Trophoblast cell (in vitro differentiated cells and primary cell): ENCODE results near the gene RASEF. TPM values are rescaled to one million over a fixed set of nuclear protein-coding genes. Genes with fewer than 3 reads are reported as not detected.

ENCODE experiments used
- DNase-seq, 2 donors: peaks; one replicate each; pipeline ENCODE4 v3.0.0-alpha.2; 2016
- H2AFZ ChIP-seq: 2 replicates; pipeline ENCODE4 v1.6.1; 2013; ENCODE audit warnings: low read length, moderate library complexity, mild to moderate bottlenecking; ENCODE audit not compliant: insufficient read depth, poor library complexity
- H2AK5ac ChIP-seq: 2 replicates; pipeline ENCODE4 v1.6.1; 2013; ENCODE audit warnings: mild to moderate bottlenecking, low read length
- H2BK120ac ChIP-seq: 2 replicates; pipeline ENCODE4 v1.6.1; 2013; ENCODE audit warnings: low read length, mild to moderate bottlenecking, moderate library complexity; ENCODE audit not compliant: insufficient read depth, poor library complexity
- H2BK12ac ChIP-seq: 2 replicates; pipeline ENCODE4 v1.6.1; 2013; ENCODE audit warnings: mild to moderate bottlenecking, low read length, moderate library complexity
- H2BK5ac ChIP-seq: 2 replicates; pipeline ENCODE4 v1.6.1; 2013; ENCODE audit warnings: low read length, low read depth, moderate library complexity, mild to moderate bottlenecking; ENCODE audit not compliant: poor library complexity
- H3K14ac ChIP-seq: 2 replicates; pipeline ENCODE4 v1.6.1; 2013; ENCODE audit warnings: mild to moderate bottlenecking, low read length
- H3K18ac ChIP-seq: 2 replicates; pipeline ENCODE4 v1.6.1; 2013; ENCODE audit warnings: mild to moderate bottlenecking, low read length
- H3K23ac ChIP-seq: 2 replicates; pipeline ENCODE4 v1.6.1; 2013; ENCODE audit warnings: low read length
- H3K27ac ChIP-seq: 2 replicates; pipeline ENCODE4 v1.5.1; 2013; ENCODE audit warnings: low read depth, mild to moderate bottlenecking, inconsistent platforms, low read length, moderate library complexity
- H3K27me3 ChIP-seq: 2 replicates; pipeline ENCODE4 v1.6.1; 2013; ENCODE audit warnings: inconsistent platforms, mild to moderate bottlenecking, low read length, moderate library complexity; ENCODE audit not compliant: insufficient read depth
- H3K36me3 ChIP-seq, 2 experiments: 1 replicate in 1 of 2; 2 replicates in 1 of 2; pipeline ENCODE4 v1.6.1; 2013; ENCODE audit warnings: low read length in 2 of 2, mild to moderate bottlenecking in 2 of 2, moderate library complexity in 1 of 2; ENCODE audit not compliant: insufficient read depth in 2 of 2, control insufficient read depth in 1 of 2
- H3K4ac ChIP-seq: 2 replicates; pipeline ENCODE4 v1.6.1; 2013; ENCODE audit warnings: low read depth, mild to moderate bottlenecking, low read length, moderate library complexity
- H3K4me1 ChIP-seq, 2 experiments: 1 replicate in 1 of 2; 2 replicates in 1 of 2; pipeline ENCODE4 v1.6.1; 2013; ENCODE audit warnings: low read length in 2 of 2, mild to moderate bottlenecking in 2 of 2, moderate library complexity in 1 of 2; ENCODE audit not compliant: insufficient read depth in 2 of 2, control insufficient read depth in 1 of 2
- H3K4me2 ChIP-seq: 2 replicates; pipeline ENCODE4 v1.6.1; 2013; ENCODE audit warnings: inconsistent platforms, mild to moderate bottlenecking, low read length, moderate library complexity
- H3K4me3 ChIP-seq: 2 replicates; pipeline ENCODE4 v1.5.1; 2013; ENCODE audit warnings: mild to moderate bottlenecking, low read depth, low read length, inconsistent platforms
- H3K79me1 ChIP-seq: one replicate; pipeline ENCODE4 v1.6.1; 2013; ENCODE audit warnings: low read length
- H3K79me2 ChIP-seq: 2 replicates; pipeline ENCODE4 v1.6.1; 2013; ENCODE audit warnings: low read length, mild to moderate bottlenecking; ENCODE audit not compliant: control insufficient read depth, insufficient read depth, poor library complexity
- H3K9ac ChIP-seq: 2 replicates; pipeline ENCODE4 v1.6.1; 2013; ENCODE audit warnings: mild to moderate bottlenecking, low read length
- H3K9me3 ChIP-seq: 2 replicates; pipeline ENCODE4 v1.6.1; 2013; ENCODE audit warnings: low read depth, mild to moderate bottlenecking, control low read depth, inconsistent platforms, low read length; ENCODE audit not compliant: insufficient read depth
- H4K12ac ChIP-seq: 2 replicates; pipeline ENCODE4 v1.6.1; 2013; ENCODE audit warnings: low read depth, mild to moderate bottlenecking, low read length, moderate library complexity
- H4K8ac ChIP-seq: 2 replicates; pipeline ENCODE4 v1.6.1; 2013; ENCODE audit warnings: low read depth, mild to moderate bottlenecking, low read length, moderate library complexity
- H4K91ac ChIP-seq: one replicate; pipeline ENCODE4 v1.6.1; 2013; ENCODE audit warnings: low read depth, mild to moderate bottlenecking, low read length, moderate library complexity
- WGBS: extraction: QIAGEN DNeasy Blood & Tissue Kit; methylation state at CpG from one replicate; pipeline ENCODE4 v1.1.7; 2013; ENCODE audit warnings: missing lambda C conversion rate; ENCODE audit not compliant: insufficient read length, insufficient coverage; ENCODE audit errors: extremely low coverage; 5-methylcytosine and 5-hydroxymethylcytosine counted together
- polyA plus RNA-seq: library from polyadenylated mRNA; stranded (reverse); fragments of 200-250 nt; gene quantifications from 2 replicates; pipeline ENCODE4 v1.2.3, GENCODE V29; 2013

The RASEF gene
- 2.6 and 2.9 TPM in 2 replicates for polyA plus RNA-seq

DNA sequence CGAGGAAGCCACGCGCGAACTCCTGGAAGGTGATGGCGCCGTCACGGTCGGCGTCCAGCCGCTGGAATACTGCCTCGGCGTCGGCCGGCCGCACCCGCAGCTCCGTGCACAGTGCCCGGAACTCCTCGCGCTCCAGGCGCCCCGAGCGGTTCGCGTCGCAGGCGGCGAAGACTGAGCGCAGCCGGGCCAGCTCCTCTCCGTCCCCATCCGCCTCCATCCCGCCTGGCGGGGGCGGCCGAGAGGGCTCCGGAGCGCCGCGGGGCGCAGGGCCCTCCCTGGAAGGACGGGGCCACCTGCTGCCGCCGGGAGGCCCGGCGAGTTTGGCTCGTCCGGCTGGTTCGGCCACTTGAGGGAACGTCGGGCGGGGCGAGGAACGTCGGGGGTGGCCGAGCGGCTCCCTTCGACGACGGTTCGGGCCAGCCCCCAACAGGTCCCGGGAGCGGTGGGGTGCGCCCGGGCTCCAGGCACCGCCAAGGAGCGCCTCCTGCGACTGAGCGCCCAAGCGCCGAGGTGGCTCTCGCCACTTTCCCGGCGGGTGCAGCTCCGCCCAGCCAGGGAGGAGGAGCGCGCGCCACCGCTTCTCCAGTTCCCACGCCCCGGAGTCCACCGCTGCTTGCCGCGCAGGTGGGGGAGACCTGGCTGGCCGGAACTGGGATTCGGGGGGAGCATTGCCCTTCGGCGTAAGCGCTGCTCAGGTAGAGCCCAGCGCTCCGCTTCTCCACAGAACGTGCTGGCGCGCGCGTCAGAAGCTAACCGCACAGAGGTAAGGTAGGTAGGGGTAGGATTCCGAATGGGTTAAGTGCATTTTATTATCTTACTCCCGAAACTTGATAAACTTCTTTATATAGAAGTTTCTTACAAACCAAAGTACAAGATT lies at the start of gene RASEF:
TSS of gene RASEF (minus strand) at position 492 of the 877 bp plus-strand sequence. CDS start at position 217, 275 bp downstream.
- peaks cover 4% of the 10 kb centered on the region in 2 experiments for H3K4me1 ChIP-seq
- peaks cover 2% of the 10 kb centered on the region for H3K79me2 ChIP-seq
- H3K9ac ChIP-seq, result peak within 1 kb of the TSS; percentile 7
- no CpG with 5 or more reads among the region's 99 CpGs for whole genome bisulfite sequencing
- H3K4ac ChIP-seq, result no peak within 1 kb of the TSS
- peak within 1 kb of the TSS; percentile 62 for H2BK12ac ChIP-seq
- H2BK5ac ChIP-seq, result no peak within 1 kb of the TSS
- H3K23ac ChIP-seq, result no peak within 1 kb of the TSS
- H3K14ac ChIP-seq, result peak within 1 kb of the TSS; percentile 65
- H4K8ac ChIP-seq, result peak within 1 kb of the TSS; percentile 54
- peak within 1 kb of the TSS; percentile 55 for H4K91ac ChIP-seq
- H3K79me1 ChIP-seq, result peaks cover 4% of the 10 kb centered on the region
- peak within 1 kb of the TSS; percentile 95 for H3K4me2 ChIP-seq
- no peaks in the 10 kb centered on the region for H3K36me3 ChIP-seq
- no peak within 1 kb of the TSS for H4K12ac ChIP-seq
- no peaks in the 10 kb centered on the region for H3K27me3 ChIP-seq
- peak within 1 kb of the TSS; percentile 95 for H2AFZ ChIP-seq
- no peaks in the 10 kb centered on the region for H3K9me3 ChIP-seq
- H3K18ac ChIP-seq, result peak within 1 kb of the TSS; percentile 58
- H3K4me3 ChIP-seq, result peak within 1 kb of the TSS; percentile 67
- peak within 1 kb of the TSS; percentile 43 for H3K27ac ChIP-seq
- peak; percentile 88 to 89 for DNase-seq
- H2BK120ac ChIP-seq, result peak within 1 kb of the TSS; percentile 49
- no peak within 1 kb of the TSS for H2AK5ac ChIP-seq

DNA sequence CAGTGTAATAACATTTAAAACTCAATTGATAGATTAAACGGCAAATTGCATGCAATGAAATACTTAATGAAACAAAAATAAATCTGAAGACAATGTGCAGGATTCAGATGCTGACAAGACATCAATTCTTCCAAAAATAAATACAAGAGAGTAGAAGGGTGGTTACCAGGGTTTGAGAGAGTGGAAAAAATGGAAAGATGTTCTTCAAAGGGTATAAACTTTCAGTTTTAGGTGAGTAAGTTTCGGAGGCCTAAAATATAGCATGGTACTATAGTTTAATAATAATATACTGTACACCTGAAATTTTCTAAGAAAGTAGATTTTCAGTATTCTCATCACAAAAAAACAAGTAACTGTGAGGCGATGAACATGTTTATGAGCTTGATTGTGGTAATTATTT lies 48.2 kb upstream of the RASEF start:
- WGBS, result no CpG with 5 or more reads among the region's 3 CpGs
- Histone ChIP-seq H3K14ac (no peak overlapping the region), H3K4ac (no peak overlapping the region), H2AFZ (no peak overlapping the region), H4K8ac (no peak overlapping the region), H3K27ac (no peak overlapping the region), H3K4me1 (no peaks in the 10 kb centered on the region), H3K4me3 (no peak overlapping the region), H3K9me3 (no peaks in the 10 kb centered on the region), H2BK5ac (no peak overlapping the region), H3K79me2 (no peaks in the 10 kb centered on the region), H3K27me3 (no peaks in the 10 kb centered on the region), H3K23ac (no peak overlapping the region), H3K9ac (no peak overlapping the region), H3K4me2 (no peak overlapping the region), H4K12ac (no peak overlapping the region), H3K36me3 (no peaks in the 10 kb centered on the region), H3K18ac (no peak overlapping the region), H2AK5ac (no peak overlapping the region), H2BK12ac (no peak overlapping the region), H3K79me1 (no peaks in the 10 kb centered on the region), H4K91ac (no peak overlapping the region), H2BK120ac (no peak overlapping the region)
- DNase-seq, result no peak

DNA sequence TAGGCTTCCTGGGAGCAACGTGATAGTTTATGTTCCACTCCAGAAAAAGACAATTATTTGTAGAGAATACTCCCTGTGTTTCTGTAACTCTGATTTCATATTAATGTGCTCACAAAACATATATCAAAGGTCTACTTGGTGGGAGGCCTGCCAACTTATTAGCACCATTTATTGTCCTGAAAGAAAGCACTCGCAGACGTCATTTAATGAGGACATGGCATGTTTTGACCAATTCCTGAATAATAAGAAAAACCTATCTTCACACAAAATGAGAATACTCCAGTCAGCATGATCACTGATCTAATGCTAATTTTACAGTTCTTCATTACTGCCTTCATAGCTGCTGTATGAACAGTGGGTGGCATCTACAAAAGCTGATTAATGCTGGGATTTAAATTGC lies 46.4 kb upstream of the RASEF start:
- Histone ChIP-seq H3K4me1 (no peaks in the 10 kb centered on the region), H3K4ac (no peak overlapping the region), H3K9ac (no peak overlapping the region), H2AK5ac (no peak overlapping the region), H2BK120ac (no peak overlapping the region), H2AFZ (no peak overlapping the region), H4K12ac (no peak overlapping the region), H3K4me3 (no peak overlapping the region), H3K4me2 (no peak overlapping the region), H3K79me1 (no peaks in the 10 kb centered on the region), H3K36me3 (no peaks in the 10 kb centered on the region), H3K9me3 (no peaks in the 10 kb centered on the region), H4K91ac (no peak overlapping the region), H3K27me3 (no peaks in the 10 kb centered on the region), H3K14ac (no peak overlapping the region), H2BK5ac (no peak overlapping the region), H3K79me2 (no peaks in the 10 kb centered on the region), H3K27ac (no peak overlapping the region), H3K23ac (no peak overlapping the region), H2BK12ac (no peak overlapping the region), H4K8ac (no peak overlapping the region), H3K18ac (no peak overlapping the region)
- DNase-seq, result no peak
- WGBS, result no CpG with 5 or more reads among the region's 3 CpGs

DNA sequence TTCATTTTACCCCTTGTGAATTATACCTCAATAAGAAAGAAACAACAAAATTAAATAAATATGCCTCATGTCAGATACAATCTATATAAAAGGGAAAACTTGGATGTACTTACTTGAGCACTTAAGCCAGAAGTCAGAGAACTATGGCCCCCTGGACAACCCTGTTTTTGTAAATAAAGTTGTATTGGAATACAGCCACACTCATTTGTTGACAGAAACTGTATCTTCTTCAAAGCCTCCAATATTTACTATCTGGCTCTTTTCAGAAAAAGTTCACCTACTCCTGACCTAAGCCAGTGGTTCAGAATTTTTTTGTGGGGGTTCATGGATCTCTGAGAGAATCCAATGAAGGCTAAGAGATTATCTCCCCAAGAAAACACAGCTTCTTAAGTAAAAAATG lies 45.3 kb upstream of the RASEF start:
- H3K27me3 ChIP-seq, result no peaks in the 10 kb centered on the region
- no peak overlapping the region for H3K4me2 ChIP-seq
- H3K23ac ChIP-seq, result no peak overlapping the region
- H3K27ac ChIP-seq, result no peak overlapping the region
- no peak overlapping the region for H3K9ac ChIP-seq
- H3K9me3 ChIP-seq, result no peaks in the 10 kb centered on the region
- no peaks in the 10 kb centered on the region for H3K79me2 ChIP-seq
- no peak overlapping the region for H4K8ac ChIP-seq
- H2AK5ac ChIP-seq, result no peak overlapping the region
- H2BK12ac ChIP-seq, result no peak overlapping the region
- no peak overlapping the region for H2BK120ac ChIP-seq
- no peak for DNase-seq
- no peak overlapping the region for H2BK5ac ChIP-seq
- no peaks in the 10 kb centered on the region for H3K4me1 ChIP-seq
- no peaks in the 10 kb centered on the region for H3K79me1 ChIP-seq
- H3K36me3 ChIP-seq, result no peaks in the 10 kb centered on the region
- H3K4ac ChIP-seq, result no peak overlapping the region
- no peak overlapping the region for H4K12ac ChIP-seq
- no peak overlapping the region for H3K14ac ChIP-seq
- H4K91ac ChIP-seq, result no peak overlapping the region
- no peak overlapping the region for H2AFZ ChIP-seq
- H3K18ac ChIP-seq, result no peak overlapping the region
- H3K4me3 ChIP-seq, result no peak overlapping the region
